ENCODE measurements around the gene GALNT2. TPM values are rescaled to one million over a fixed set of nuclear protein-coding genes. Genes with fewer than 3 reads are reported as not detected.

GALNT2 gene
- total and polyA plus RNA-seq, 2 donors (not counting 1 experiment from before 2014, with no cell fraction given) = 19.0 to 184 TPM

- H2AFZ ChIP-seq (ENCODE audit: insufficient read depth, low read depth, low read length, poor library complexity, severe bottlenecking) = no peak overlapping the region
- TF ChIP-seq EZH2 (IDR thresholded peaks at IDR 0.05; ENCODE audit: borderline replicate concordance, insufficient read depth, low read depth, low read length, poor library complexity, severe bottlenecking) (no peak), CTCF (IDR thresholded peaks at IDR 0.05) (no peak)
- POLR2A ChIA-PET = no interaction called here
- H3K4me3 ChIP-seq (ENCODE audit: control extremely low read depth in 1 of 5, extremely low read depth in 1 of 5, insufficient read depth in 1 of 5, low read depth in 2 of 5, low read length in 4 of 5) = no peak overlapping the region
- peaks cover 43 to 50% of the 10 kb centered on the region in 2 donors for H3K4me1 ChIP-seq (ENCODE audit: control insufficient read depth in 2 of 2, insufficient read depth in 2 of 2, low read length in 2 of 2)
- Mint-ChIP-seq H3K27ac (no peak overlapping the region), H3K4me1 (peaks cover 87% of the 10 kb centered on the region), H3K27me3 (no peaks in the 10 kb centered on the region), H3K9me3 (ENCODE audit: insufficient read depth) (no peaks in the 10 kb centered on the region), H3K4me3 (peak overlapping the region; percentile 46)
- ATAC-seq (ENCODE audit: low read depth) (no peak), DNase-seq (no peak)
- peak overlapping the region; percentile 6 for H3K4me2 ChIP-seq (replicated peaks; ENCODE audit: low read depth, low read length, poor library complexity, severe bottlenecking)
- H3K9me3 ChIP-seq (ENCODE audit: control extremely low read depth in 1 of 3, control insufficient read depth in 2 of 3, insufficient read depth in 1 of 3, low read length in 2 of 3) = peaks cover 0 to 3% (median 0%) of the 10 kb centered on the region in 3 donors
- H4K20me1 ChIP-seq (ENCODE audit: control insufficient read depth, insufficient read depth, low read length, poor library complexity, severe bottlenecking) = peaks cover 45% of the 10 kb centered on the region
- 70% methylated on average over 8 of the region's 10 CpGs for WGBS (ENCODE audit: insufficient coverage)
- H3K36me3 ChIP-seq (replicated peaks in 1 of 2; ENCODE audit: control extremely low read depth in 1 of 2, control insufficient read depth in 1 of 2, extremely low read depth in 1 of 2, insufficient read depth in 2 of 2, low read length in 1 of 2) = no peaks in the 10 kb centered on the region
- intact Hi-C loops (cut with micrococcal nuclease) = loop anchor here (2.0 kb wide), 1 partner anchor 17 kb away; no protein-coding TSS in a partner anchor
- no peak overlapping the region for H3K27ac ChIP-seq (ENCODE audit: low read length in 2 of 2)
- CTCF ChIA-PET = interaction anchor here (0.6 to 1.0 kb wide), 3 partner anchors 17 to 443 kb away, joined by 3 read pairs; no protein-coding TSS in a partner anchor
- H3K27me3 ChIP-seq (replicated peaks in 1 of 4; ENCODE audit: control extremely low read depth in 1 of 4, control insufficient read depth in 3 of 4, insufficient read depth in 4 of 4, low read length in 3 of 4) = no peaks in the 10 kb centered on the region
- no peak overlapping the region for H3K9ac ChIP-seq (ENCODE audit: low read length)
- H3K79me2 ChIP-seq (ENCODE audit: control insufficient read depth, insufficient read depth, low read length) = peaks cover 89% of the 10 kb centered on the region
Observed at GRCh38 chr1:230105754-230106625, 39.0 kb downstream of the GALNT2 start.

- Mint-ChIP-seq H3K27ac (no peak overlapping the region), H3K9me3 (ENCODE audit: insufficient read depth) (no peaks in the 10 kb centered on the region), H3K4me1 (peaks cover 92% of the 10 kb centered on the region), H3K4me3 (no peak overlapping the region), H3K27me3 (no peaks in the 10 kb centered on the region)
- no peaks in the 10 kb centered on the region for H3K27me3 ChIP-seq (replicated peaks in 1 of 4; ENCODE audit: control extremely low read depth in 1 of 4, control insufficient read depth in 3 of 4, insufficient read depth in 4 of 4, low read length in 3 of 4)
- H3K79me2 ChIP-seq (ENCODE audit: control insufficient read depth, insufficient read depth, low read length) = peaks cover 95% of the 10 kb centered on the region
- WGBS (ENCODE audit: insufficient coverage) = 100% methylated on average over 4 of the region's 6 CpGs
- intact Hi-C loops (cut with micrococcal nuclease) = no loop called here
- TF ChIP-seq CTCF (IDR thresholded peaks at IDR 0.05) (no peak), EZH2 (IDR thresholded peaks at IDR 0.05; ENCODE audit: borderline replicate concordance, insufficient read depth, low read depth, low read length, poor library complexity, severe bottlenecking) (no peak)
- DNase-seq (no peak), ATAC-seq (ENCODE audit: low read depth) (no peak)
- peaks cover 0 to 3% (median 0%) of the 10 kb centered on the region in 3 donors for H3K9me3 ChIP-seq (ENCODE audit: control extremely low read depth in 1 of 3, control insufficient read depth in 2 of 3, insufficient read depth in 1 of 3, low read length in 2 of 3)
- peaks cover 50% of the 10 kb centered on the region for H4K20me1 ChIP-seq (ENCODE audit: control insufficient read depth, insufficient read depth, low read length, poor library complexity, severe bottlenecking)
- H3K27ac ChIP-seq (ENCODE audit: low read length in 2 of 2) = no peak overlapping the region
- peaks cover 55 to 67% of the 10 kb centered on the region in 2 donors for H3K4me1 ChIP-seq (ENCODE audit: control insufficient read depth in 2 of 2, insufficient read depth in 2 of 2, low read length in 2 of 2)
- no peak overlapping the region for H3K4me3 ChIP-seq (ENCODE audit: control extremely low read depth in 1 of 5, extremely low read depth in 1 of 5, insufficient read depth in 1 of 5, low read depth in 2 of 5, low read length in 4 of 5)
- H3K9ac ChIP-seq (ENCODE audit: low read length) = no peak overlapping the region
- POLR2A ChIA-PET = no interaction called here
- CTCF ChIA-PET = interaction anchor here (0.8 to 1.2 kb wide), 3 partner anchors 43 to 447 kb away, joined by 3 to 4 read pairs (median 3); no protein-coding TSS in a partner anchor
- no peak overlapping the region for H3K4me2 ChIP-seq (replicated peaks; ENCODE audit: low read depth, low read length, poor library complexity, severe bottlenecking)
- no peak overlapping the region for H2AFZ ChIP-seq (ENCODE audit: insufficient read depth, low read depth, low read length, poor library complexity, severe bottlenecking)
- no peaks in the 10 kb centered on the region for H3K36me3 ChIP-seq (replicated peaks in 1 of 2; ENCODE audit: control extremely low read depth in 1 of 2, control insufficient read depth in 1 of 2, extremely low read depth in 1 of 2, insufficient read depth in 2 of 2, low read length in 1 of 2)
Observed at GRCh38 chr1:230107941-230108340, 40.9 kb downstream of the GALNT2 start.
